ENCODE results near the gene LRRC31.
A peak's percentile ranks its signal among the peaks of the same experiment; 100 is the strongest.

LRRC31 gene

DNA sequence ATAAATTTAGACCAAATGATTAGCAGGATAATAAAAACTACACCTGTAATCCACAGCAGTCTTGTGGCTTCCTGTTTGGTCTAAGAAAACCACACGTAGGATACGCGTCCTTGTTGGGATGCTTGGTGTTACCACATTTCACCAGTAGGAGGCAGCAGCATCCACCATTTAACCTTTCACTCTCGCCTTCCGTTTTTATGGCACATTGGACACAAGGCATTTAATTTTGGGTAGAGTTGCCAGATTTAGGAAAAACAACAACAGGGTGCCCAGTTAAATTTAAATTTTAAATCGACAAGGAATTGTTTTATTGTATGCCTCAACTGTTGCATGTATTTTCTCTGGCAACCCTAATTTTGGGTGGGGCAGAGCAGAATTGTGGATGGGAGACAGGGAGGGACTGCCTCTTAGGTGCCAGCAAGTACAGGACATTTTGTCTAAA, 6.3 kb downstream of the LRRC31 start:
- DNase-seq (ENCODE audit: low read depth) = peak; percentile 25

DNA sequence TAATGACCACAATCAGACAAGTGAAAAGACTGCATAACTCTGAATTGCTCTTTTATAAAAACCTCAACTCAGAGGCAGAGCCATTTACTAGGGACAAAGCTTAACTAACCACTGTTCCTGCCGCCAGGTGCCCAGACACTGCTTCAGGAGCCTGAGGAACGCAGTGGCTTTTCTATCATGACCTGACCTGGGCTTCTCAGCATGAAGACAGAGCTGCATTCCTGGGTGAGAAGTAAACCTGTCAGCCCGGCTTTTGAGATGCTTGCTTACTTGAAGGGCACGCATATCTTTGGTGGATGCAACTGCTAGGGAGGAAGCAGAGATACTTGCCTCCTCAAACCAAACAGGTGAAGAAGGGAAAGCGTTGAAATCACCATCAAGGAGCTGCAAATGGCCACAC, 7.9 kb downstream of the LRRC31 start:
- no peak for DNase-seq (ENCODE audit: low read depth)

DNA sequence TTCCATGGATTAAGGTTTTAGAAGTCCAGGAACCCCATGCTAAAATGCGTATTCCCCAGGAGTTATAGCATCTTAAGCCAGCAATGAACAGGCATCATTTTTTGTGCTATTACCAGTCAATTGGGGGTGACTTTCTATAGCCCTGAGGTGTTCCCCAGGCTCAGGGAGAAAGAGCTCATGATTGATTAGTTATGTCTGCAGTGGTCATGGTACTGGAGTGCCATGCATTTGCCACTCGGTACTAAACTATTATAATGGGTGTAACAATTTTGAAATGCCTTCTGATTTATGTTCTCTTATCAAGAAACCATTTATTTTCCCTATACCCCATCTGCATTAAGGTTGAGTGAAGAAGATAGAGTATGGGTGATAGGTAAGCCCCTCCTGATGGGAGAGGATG, 11.9 kb downstream of the LRRC31 start:
- DNase-seq (ENCODE audit: low read depth) = no peak

DNA sequence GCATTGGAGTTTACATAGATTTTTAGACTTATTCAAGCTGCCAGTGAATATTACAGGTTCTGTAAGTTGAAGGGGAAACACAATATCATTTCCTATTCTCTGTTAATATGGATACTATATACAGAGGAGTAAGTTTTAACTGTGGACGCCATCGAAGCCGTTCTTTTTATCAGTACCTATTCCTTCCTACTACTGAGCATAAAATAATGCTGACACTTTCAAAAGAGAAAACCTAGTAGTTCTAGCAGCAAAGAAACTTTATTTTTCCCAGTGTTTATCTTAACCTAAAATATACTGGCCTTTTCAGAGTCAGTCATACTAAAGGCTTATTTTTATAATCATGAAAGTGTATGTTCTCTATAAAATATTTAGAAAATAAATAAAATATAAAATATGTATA, 14.2 kb downstream of the LRRC31 start:
- DNase-seq (ENCODE audit: low read depth) = no peak

DNA sequence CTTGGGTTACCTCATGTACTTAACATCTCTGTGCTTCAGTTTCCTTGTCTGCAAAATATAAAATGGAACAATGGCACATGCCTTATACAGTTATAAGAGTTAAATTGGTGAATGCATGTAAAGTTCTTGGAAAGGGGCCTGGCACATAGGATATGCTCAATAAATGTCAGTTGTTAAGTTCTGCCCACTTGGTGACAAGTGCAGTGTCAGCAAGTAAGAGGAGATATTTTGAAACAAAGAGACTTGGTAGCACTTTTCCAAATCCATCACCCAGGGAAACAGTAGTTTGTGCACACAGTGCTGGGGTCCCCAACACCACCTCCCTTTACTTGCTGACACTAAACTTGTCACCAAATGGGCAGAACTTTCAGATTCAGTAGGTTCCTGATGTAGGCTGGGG, 19.1 kb downstream of the LRRC31 start:
- DNase-seq (ENCODE audit: low read depth) = no peak

DNA sequence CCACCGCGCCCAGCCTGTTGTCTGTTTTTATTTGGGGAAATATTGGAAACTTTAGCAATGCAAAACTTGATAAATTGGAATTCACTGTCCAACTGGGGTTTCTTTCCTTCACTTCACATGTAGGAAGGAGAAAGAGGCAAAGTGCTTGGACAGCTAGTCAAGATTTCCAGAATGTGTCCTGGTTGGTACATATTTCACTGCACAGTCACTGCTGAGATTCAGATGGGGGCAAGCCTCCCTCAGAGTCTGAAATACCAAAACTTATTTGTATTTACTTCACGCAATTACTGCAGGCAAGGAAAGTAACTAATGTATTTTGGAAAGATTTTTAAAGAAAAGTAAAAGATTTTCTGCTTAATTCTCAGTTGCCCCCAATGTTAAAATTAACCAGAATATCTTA, 21.0 kb downstream of the LRRC31 start:
- no peak for DNase-seq (ENCODE audit: low read depth)

DNA sequence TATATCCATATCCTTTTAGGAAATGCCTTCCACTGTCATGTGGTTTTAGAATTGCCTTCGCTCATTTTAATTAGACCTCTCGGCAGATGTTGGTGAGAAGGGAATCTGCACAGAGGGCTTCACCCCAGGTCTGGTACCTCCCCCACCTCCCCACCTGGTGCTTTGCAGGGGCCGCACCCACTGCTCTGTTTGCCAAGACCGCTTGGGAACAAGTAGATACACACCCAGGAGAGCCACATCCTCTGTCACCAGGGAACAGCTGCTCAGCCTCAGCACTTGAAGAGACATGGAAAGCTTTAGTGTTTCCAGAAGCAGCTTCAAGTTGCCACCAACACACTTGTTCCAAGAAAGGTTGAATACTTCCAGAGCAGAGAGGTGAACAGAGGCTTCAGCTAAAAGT, 21.8 kb downstream of the LRRC31 start:
- DNase-seq (ENCODE audit: low read depth) = no peak

DNA sequence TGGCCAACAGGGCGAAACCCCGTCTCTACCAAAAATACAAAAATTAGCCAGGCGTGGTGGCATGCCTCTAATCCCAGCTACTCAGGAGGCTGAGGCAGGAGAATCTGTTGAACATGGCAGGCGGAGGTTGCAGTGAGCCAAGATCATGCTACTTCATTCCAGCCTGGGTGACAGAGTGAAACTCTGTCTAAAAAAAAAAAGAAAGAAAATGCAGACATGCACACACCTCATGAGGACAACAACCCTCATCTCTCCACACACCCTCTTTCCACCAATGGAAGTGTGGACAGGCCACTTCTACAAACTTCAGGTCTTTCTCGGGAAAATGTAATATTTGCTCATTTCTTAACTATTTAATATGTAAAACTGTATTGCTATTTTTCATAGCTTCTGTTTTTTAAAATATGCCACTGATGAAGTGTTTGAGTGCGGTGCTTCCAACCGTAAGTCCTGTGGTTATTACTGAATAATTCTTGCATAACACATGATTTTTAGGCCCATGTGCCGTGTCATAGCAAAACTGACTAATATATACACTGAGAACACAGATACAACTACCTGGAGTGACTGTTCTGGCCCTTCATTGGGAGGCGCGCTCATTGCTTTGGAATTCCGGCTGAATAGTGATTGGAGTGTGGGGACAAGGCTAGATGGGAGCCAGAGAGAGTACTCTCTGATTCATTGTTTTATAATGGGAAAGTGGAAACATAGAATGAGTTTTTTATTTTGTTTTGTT, 23.1 kb downstream of the LRRC31 start:
- no peak for DNase-seq (ENCODE audit: low read depth)

DNA sequence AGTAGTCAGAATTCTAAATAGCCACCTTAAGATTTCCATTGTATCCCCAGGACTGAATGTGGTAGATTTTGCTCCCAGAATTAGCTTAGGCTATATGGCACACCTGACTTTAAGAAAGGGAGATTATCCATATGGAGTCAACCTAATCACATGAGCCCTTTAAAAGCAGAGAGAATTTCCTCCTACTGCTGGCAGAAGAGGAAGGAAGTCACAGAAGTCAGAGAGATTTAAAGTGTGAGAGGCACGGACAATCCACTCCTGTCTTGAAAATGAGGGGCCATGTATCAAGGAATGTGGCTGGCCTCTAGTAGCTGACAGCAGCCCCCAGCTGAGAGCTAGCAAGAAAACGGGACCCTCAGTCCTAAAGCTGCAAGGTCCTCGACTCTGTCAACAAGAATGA, 26.8 kb downstream of the LRRC31 start:
- no peak for DNase-seq (ENCODE audit: low read depth)

DNA sequence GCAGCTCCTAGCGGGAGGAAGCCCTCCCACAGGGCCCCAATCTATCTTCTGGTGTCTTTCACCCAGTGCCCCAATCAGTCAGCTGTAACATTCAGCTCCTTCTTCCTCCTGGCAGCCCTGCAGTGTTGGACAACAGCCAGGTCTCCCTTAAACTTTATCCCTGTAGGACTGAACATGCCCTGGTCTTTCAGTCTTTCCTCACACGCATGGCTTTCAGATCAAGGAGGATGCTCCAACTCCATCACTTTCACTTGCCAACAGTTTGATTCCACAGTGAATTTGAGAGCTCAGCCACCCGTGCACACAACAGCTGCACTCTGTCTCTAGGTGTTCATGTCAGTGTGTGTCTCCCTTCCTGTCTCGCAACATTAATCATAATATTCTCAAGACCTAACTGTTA, 28.6 kb downstream of the LRRC31 start:
- no peak for DNase-seq (ENCODE audit: low read depth)

DNA sequence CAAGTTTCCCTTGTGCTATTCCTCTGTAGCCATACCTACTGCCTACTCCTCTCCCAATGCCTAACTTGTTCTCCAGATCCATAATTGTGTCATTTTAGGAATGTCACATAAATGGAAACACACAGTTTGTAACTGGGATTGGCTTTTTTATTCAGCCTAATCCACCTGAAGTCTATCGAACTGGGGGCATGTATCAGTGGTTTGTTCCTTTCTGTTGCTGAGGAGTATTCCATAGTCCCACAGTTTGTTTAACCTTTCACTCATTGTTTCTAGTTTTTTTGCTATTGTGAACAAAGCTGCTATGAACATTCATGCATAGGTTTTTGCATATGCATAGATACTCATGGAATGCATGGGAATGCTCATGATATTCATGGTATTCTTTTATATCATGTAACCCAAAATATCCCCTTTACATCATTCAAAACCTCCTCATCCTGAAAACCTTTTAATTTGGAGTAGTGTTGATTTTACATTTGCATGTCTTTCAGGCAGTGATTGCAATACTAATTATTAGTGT, 31.2 kb downstream of the LRRC31 start:
- DNase-seq (ENCODE audit: low read depth) = no peak

DNA sequence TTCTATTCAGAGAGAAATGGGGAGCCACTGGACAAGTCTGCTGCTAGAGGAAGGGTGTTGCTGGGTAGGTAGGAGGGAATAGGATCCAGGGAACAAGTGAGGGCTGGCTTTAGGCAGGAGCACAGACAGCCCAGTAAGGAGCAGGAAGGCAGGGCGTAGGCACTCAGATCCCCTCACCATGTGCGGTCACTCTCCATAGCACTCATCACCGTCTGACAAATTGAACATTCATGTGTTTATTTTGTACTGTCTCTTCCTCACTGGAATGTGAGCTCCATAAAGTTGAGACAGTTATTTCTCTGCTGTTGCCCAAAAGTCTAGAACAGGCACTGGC, 32.8 kb downstream of the LRRC31 start:
- DNase-seq (ENCODE audit: low read depth) = no peak

DNA sequence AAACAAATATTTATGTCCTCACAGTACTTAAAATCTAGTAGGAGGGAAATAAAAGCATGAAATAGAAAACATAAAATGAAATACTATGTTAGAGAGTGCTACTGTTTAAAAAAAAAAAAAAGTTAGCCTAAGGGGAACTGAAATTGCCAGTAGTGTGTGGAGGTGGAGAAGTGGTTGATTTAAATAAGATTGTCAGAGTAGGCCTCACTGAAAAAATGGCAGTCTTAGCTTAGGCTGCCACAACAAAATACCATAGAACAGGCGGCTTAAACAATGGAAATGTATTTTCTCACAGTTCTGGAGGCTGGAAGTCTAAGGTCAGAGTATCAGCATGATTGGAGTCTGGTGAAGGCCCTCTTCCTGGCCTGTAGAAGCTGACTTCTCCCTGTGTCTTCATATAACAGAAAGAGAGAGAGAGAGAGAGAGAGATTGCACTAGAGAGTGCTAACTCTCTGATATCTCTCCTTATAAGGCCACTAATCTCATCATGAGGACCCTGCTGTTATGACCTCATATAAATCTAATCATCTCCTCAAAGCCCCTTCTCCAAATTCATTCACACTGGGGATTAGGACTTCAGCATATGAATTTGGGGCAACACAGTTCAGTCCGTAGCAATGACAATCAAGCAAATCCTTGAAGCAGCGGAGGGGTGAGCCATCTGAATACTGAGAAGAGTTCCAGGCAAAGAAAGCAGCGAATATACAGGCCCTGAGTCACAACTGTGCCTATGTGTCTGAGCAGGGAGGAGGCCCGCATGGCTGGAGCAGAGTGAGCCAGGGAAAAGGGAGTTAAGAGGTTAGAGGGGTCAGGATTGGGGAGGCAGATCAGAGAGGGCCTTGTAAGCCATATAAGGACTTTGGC, 33.4 kb downstream of the LRRC31 start:
- no peak for DNase-seq (ENCODE audit: low read depth)

DNA sequence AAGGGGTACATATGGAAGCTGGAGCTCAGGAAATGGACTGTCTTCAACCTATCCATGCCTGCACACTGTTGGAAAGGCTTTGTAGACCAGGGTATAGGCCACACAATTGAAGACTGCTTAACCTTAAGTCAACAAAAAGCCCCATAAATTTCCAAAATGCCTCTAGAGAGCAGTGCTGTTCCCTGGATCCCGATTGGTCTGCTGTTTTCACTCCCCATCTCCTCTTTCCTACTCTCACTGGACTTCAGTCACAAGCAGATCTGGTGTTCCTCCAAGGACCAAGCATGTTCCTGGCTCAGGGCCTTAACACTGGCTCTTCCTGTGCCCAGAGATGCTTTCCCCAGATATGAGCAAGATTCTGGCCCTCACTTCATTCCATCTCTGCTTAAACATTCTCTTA, 34.2 kb downstream of the LRRC31 start:
- no peak for DNase-seq (ENCODE audit: low read depth)

DNA sequence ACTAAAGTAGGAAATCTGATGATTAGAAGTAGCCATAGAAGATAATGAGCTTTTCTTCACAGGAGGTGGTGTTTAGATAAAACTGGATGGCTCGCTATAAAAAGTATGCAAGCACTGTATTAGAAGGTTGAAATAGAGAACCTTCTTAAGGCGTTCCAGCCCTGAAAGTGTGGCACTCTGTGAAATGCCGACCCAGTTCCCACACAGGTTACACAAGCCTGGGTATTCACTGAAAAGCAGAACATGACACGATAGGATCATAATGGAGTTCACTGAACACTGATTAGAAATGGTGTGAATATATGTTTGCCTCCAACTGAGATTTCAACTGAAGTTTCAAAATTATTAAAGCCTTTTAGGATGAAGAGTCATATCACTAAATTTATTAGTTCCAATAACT, 42.0 kb downstream of the LRRC31 start:
- DNase-seq (ENCODE audit: low read depth) = no peak

DNA sequence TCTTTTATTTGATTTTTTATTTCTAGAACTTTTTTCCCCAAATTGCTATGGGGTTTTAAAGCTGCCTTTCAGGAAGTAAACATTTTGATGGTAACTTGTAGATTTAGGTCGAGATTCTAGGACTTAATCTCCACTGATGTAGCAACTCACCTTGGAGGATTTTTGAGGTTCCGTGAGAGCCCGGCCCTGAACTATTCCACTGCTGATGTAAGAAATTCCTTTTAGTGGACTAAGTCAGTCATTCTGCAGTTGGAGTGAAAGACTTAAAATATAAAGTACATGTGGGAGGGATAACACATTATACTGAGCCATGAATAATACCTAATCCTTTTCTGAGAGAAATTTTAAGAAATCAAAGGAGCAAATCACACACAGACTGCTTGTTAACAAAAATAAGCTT, 44.4 kb downstream of the LRRC31 start:
- no peak for DNase-seq (ENCODE audit: low read depth)

DNA sequence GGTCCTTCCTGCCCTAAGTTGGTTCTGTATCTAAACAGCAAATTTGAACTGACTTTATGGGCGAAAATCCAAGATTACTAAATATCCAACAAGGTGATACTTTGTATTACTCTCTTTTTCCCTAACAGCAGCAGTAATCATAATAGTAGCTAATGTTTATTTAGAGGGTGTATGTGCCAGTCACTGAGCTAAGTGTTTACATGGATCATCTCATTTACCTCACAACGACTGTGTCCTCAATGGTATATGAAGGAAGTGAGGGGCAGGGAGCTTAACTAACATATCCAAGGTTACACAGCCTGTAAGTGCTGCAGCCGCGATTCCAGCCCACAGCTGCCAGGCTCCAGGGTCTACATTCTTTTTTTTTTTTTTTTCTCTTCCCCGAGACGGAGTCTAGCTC, 46.8 kb downstream of the LRRC31 start:
- DNase-seq (ENCODE audit: low read depth) = no peak

DNA sequence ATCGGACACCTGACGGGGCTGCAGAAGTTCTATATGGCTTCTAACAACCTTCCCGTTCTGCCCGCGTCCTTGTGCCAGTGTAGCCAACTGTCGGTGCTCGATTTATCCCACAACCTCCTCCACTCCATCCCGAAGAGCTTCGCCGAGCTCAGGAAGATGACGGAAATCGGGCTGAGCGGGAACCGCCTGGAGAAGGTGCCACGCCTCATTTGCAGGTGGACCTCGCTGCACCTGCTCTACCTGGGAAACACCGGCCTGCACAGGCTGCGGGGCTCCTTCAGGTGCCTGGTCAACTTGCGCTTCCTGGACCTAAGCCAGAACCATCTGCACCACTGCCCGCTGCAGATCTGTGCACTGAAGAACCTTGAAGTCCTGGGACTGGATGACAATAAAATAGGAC, 47.2 kb downstream of the LRRC31 start:
- no peak for DNase-seq (ENCODE audit: low read depth)

DNA sequence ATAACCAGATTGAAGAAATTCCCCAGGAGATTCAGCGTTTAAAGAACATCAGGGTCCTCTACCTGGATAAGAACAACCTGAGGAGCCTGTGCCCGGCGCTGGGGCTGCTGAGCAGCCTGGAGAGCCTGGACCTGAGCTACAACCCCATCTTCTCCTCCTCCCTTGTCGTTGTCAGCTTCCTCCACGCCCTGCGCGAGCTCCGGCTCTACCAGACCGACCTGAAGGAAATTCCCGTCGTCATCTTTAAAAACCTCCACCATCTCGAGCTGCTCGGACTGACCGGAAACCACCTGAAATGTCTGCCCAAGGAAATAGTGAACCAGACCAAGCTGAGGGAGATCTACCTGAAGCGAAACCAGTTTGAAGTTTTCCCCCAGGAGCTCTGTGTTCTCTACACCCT, 47.6 kb downstream of the LRRC31 start:
- no peak for DNase-seq (ENCODE audit: low read depth)

DNA sequence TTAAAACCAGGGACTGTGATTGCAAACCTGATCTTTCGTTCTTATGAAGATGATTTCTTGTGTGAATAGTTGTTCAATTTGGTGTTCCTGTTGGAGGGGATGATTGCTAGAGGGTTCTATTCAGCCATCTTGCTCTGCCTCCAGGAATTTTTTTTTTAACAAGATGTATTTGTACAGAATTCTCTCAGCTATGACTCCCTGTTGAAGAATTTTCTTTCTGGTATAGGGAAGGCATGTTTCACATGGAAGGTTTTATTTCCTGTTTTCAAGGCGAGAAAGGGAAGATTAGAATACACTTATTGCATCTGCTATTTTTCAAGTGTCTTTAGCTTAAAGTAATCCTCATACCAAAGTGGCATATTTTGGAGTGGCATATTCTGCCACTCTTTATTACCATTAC, 51.4 kb downstream of the LRRC31 start:
- DNase-seq (ENCODE audit: low read depth) = no peak

DNA sequence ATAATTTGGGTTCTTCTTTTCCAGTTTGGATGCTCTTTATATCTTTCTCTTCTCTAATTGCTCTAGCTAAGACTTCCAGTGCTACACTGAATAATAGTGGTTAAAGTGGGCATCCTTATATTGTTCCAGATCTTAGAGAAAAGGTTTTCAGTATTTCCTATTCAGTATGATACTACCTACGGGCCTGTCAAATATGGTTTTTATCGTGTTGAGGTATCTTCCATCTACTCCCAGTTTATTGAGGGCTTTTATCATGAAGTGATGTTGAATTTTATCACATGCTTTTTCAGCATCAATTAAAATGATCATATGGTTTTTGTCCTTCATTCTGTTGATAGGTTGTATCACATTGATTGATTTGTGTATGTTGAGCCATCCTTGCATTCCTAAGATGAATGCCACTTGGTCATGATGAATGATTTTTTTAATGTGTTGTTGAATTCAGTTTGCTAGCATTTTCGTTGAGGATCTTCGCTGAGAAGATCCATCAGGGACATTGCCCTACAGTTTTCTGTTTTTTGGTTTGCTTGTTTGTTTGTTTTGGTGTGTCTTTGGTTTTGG, 54.1 kb downstream of the LRRC31 start:
- DNase-seq (ENCODE audit: low read depth) = no peak

DNA sequence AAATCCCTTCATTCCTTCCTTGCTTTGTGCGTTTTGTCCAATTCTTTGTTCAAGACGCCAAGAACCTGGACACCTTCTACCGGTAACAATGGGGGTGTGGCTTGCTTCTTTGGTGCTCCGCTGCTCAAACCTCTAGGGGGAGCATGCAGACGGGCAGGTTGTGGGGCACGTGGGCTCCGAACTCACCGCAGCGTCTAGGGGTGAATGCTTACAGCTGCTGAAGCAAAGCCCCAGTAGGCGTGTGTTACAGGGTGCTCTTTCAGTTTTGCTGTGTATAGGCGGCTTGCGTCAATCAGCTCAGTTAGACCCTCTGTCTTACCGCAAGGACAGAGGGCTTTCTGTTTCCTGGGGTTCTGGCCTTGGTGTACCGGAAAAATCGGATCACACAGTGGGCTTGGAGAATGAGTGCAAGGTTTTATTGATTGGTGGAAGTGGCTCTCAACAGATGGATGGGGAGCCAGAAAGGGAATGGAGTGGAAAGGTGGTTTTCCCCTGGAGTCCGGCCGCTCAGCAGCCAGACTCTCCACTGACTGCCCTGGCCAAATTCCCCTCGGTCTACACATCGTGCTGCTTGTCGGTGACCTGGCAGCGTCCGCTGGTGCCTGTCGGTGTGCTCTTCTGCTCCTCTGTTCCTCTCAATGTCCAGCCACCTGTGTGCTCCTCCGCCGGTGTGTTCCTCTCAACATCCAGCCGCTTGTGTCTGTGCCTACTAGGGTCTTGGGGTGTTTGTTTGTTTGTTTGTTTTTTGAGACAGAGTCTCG, 55.8 kb downstream of the LRRC31 start:
- peak; percentile 34 for DNase-seq (ENCODE audit: low read depth)

Measured in stimulated activated CD8-positive, alpha-beta memory T cell treated with anti-CD3 and anti-CD28 coated beads, Interleukin-7, amount 100 ng/mL, for 24 hours (primary cell).